H1 (cell line): ENCODE data around the gene CDKL1. TPM values are rescaled to one million over a fixed set of nuclear protein-coding genes. Genes with fewer than 3 reads are reported as not detected.

Experiments used
- CTCF ChIP-seq, 3 experiments: IDR thresholded peaks; 1 replicate in 2 of 3; 2 replicates in 1 of 3; pipeline versions ENCODE4 v1.5.1 to v1.6.1; 2011; ENCODE audit warnings: low read length in 3 of 3, mild to moderate bottlenecking in 3 of 3, inconsistent platforms in 2 of 3, low read depth in 1 of 3, moderate library complexity in 1 of 3; ENCODE audit not compliant: insufficient read depth in 1 of 3; ENCODE audit errors: control extremely low read depth in 1 of 3
- polyA plus RNA-seq, 7 experiments: library from polyadenylated mRNA; depleted of rRNA in 3 of 7; stranded (reverse) in 5 of 7; unstranded in 2 of 7; fragments of >200 nt in 5 of 7; fragments of 200-250 nt in 2 of 7; gene quantifications; 1 replicate in 5 of 7; 2 replicates in 1 of 7; 4 replicates in 1 of 7; pipeline versions ENCODE4 v1.2.1 to v1.2.3, GENCODE V29; 2011 to 2013; ENCODE audit warnings: missing spikeins in 2 of 7, mixed read lengths in 2 of 7
- total RNA-seq: library from RNA; stranded (reverse); fragmentation: NEBNext Ultra II Directional; extraction: Animal tissue kit (Norgen Biotek cat#: 25700); gene quantifications from 2 replicates; pipeline ENCODE4 v1.2.1, GENCODE V29; 2021

CDKL1 gene
- total and polyA plus RNA-seq, 2 of the 8 experiments (the other 6 are each of a cell fraction or from before 2014, with no cell fraction given) = 1.2 to 2.2 TPM

- TF ChIP-seq CTCF (IDR thresholded peaks at IDR 0.05; ENCODE audit: control extremely low read depth in 1 of 3, insufficient read depth in 1 of 3, low read depth in 1 of 3, low read length in 3 of 3) = no peak
- TF ChIP-seq, all 59 proteins: peak for 0
These were observed 21.2 kb upstream of the CDKL1 start (continued) for GRCh38 chr14:50417853-50418252.
